Erythroblast (primary cell): ENCODE data around the gene FAM168B.

ENCODE experiments used
- DNase-seq, 2 experiments: peaks; one replicate each; lab custom pipeline; 2025; lab: John Stamatoyannopoulos, UW
- GATA1 ChIP-seq: IDR thresholded peaks from 2 replicates; pipeline ENCODE4 v1.6.1; 2011; ENCODE audit warnings: low read depth, mild to moderate bottlenecking, control low read depth, low read length, moderate library complexity
- POLR2A ChIP-seq: IDR thresholded peaks from 2 replicates; pipeline ENCODE4 v1.6.1; 2011; ENCODE audit warnings: mild to moderate bottlenecking, low read length

The FAM168B gene

DNA sequence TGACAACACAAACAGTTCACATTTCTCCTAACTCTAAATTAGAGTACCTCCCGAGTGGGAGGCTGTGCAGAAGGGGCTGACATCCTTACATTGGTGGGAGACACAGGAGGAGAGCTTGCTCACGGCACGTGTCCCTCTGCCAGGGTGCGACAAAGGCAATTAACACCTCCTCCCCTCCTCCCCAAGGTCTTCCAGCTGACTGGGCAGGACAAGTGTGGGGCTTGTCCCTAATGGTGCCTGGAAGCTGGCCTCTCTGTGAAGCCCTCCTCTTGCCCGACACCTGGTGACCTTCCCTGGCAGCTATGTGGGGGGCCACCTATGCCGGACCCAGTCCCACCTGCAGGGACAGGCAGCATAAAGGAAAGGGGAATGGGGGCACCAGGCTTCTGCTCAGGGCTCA, 57.0 kb downstream of the FAM168B start:
- no peak for DNase-seq
- no peak for TF ChIP-seq GATA1
- TF ChIP-seq POLR2A = no peak

DNA sequence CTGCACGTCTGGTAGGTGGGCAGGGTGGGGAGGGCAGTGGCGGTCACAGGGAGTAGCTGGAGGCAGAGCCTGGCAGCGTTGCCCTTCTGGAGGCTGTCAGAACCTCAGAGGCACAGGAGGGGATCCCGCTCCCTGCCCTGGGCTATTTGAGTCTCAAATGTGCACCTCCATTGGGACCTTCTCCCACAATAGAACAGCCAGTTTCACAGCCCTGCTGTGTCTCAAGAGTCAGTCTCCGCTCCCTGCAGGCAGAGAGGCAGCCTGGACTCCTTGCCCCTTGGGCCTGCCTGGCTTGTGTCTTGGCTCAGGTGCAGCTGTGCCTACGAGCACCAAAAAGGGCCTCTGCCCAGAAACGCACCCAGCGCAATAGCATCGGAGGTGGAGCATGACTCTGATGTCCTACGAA, 57.4 kb downstream of the FAM168B start:
- no peak for DNase-seq
- TF ChIP-seq POLR2A (no peak), GATA1 (no peak)

GRCh38 chr2:131035112-131035825, 58.0 kb downstream of the FAM168B start:
- no peak for TF ChIP-seq GATA1
- no peak for TF ChIP-seq POLR2A
- no peak for DNase-seq

DNA sequence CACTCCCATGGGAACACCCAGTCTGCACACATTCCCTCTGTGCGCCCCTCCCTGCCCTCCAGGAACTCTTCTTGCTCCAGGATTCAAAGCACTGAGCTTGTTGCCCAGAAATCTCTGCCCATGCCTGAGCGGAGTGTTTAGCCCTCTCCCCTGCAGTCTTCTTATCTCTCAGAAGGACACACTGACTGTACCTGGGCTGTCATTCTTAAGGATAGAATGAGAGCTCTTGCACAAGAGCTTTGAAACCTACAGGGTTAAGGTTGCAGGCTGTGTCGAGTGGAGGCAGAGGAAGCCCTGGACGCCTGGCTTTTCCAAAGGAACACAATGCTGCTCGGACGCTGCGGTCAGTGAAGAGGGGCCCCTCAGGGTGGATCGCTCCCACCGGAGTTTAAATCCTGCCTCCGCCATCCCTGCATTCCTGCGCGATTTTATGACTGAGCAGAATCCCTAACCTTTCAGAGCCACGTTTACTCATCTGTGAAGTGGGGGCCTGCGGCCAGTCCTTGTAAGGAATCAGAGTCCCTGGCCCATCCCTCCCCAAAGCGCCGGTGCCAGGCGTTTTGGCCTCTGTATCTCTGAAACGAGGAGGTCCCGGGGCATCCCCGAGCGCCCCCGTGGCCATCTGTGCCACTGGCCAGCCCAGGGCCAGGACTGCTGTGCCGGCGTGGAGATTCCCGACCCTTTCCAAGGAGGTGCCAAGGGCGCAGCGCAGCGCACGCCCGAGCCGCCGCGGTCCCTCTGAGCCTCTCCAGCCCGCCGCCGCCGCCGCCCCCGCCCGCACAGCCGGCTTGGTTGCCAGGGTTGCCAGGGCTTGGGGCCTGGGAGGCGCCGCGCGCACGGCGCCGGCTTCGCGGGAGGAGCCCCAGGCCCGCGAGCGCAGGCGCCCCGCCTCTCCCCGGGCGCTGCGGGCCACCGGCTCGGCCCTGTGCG, 58.9 kb downstream of the FAM168B start:
- no peak for DNase-seq
- no peak for TF ChIP-seq GATA1
- no peak for TF ChIP-seq POLR2A

DNA sequence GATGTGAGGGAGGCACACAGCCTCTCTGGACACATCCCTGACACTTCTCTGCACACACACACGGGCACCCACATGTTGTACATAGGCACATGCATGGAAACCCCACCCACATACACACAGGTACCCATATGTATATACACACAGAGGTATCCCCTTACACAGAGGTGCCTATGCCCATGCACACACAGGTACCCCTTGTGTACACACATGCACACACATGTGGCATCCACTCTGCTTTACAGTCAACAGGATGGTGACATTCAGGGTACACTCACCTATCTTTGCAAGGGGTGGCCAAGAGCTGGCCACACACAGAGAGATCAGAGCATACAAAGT, 59.5 kb downstream of the FAM168B start:
- TF ChIP-seq GATA1 = no peak
- TF ChIP-seq POLR2A = no peak

DNA sequence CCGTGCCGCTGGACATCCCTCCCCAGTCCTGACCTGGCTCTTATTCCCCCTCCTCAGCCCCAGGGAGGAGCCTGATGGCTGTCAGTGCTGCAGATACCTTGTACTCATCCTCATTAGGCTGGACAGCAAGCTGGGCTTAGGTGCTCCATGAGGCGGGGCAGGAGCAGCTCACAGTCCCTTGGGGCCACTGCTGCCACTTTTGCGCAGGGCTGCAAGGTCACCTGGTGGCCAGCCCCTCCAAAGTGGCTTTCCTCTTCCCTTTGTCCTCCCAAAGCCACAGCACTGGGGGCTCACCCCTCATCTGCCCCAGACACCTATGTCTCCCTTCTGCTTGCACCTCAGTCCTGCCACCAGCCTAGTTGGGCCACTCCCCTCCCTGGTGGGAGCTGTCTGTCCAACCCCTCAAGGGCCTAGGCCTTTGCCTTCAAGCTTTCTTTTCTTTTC, 60.8 kb downstream of the FAM168B start:
- DNase-seq = no peak
- TF ChIP-seq POLR2A (no peak), GATA1 (no peak)

More for the DNA sequence above, 59.5 kb downstream of the FAM168B start:
- no peak for DNase-seq

DNA sequence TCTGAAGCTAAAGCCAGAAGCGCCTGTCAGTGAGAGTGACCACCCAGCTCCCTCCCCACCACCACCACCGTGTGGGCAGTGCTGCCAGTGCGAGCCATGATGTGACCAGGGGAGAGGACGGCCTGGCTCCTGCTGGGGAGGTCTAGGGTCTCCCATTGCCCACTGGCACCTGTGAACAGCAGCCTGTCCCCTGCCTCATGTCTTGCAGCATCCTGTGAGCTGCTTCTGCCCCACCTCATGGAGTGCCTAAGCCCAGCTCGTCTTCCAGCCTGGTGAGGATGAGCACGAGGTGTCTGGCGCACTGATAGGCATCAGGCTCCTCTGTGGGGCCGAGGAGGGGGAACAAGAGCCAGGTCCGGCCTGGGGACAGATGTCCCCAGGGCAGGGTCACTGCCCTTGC, 61.4 kb downstream of the FAM168B start:
- no peak for DNase-seq
- TF ChIP-seq POLR2A = no peak
- TF ChIP-seq GATA1 = no peak

GRCh38 chr2:131031431-131031841, 61.8 kb downstream of the FAM168B start:
- no peak for TF ChIP-seq POLR2A
- TF ChIP-seq GATA1 = no peak
- DNase-seq = no peak

DNA sequence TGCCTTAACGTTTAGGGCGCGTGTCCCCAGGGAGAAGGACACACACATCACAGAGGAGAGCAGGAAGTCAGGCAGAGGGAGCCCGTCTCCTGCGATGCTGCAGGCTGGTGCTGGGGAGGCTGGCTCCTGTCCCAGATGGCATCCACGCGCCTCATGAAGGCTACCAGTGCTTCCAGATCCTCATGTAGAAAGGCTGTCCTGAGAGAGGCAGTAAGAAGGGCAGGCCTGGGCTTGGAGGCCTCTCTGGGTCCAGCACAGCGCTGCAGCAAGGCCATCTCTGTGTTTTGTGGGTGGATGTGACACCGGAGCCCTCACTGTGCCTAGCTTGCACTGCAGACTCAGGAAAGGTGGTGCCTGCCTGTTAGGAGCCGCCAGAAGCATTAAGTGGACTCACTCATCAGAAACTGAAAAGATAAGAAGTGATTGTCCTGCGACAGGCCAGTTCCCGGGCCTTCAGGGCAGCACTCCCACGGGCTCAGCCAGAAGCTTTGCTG, 62.7 kb downstream of the FAM168B start:
- no peak for TF ChIP-seq GATA1
- no peak for TF ChIP-seq POLR2A
- DNase-seq = no peak

DNA sequence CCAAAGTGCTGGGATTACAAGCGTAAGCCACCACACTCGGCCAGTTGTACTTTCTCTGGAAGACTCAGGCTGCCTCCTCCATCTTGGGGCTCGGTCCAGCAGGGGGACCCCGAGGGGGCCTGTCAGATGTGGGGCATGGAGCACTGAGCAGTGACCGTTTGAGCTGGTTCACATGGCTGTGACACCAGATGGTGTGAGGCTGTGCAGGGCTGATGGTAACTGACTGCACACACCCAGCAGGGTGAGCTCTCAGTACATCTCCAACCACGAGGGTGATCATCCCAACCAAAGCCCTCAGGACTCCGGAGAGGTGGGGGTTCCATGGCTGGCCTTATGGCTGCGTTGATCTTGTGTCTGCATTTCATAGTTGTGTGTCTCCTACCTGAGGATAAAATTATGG, 63.4 kb downstream of the FAM168B start:
- TF ChIP-seq POLR2A (no peak), GATA1 (no peak)
- no peak for DNase-seq

DNA sequence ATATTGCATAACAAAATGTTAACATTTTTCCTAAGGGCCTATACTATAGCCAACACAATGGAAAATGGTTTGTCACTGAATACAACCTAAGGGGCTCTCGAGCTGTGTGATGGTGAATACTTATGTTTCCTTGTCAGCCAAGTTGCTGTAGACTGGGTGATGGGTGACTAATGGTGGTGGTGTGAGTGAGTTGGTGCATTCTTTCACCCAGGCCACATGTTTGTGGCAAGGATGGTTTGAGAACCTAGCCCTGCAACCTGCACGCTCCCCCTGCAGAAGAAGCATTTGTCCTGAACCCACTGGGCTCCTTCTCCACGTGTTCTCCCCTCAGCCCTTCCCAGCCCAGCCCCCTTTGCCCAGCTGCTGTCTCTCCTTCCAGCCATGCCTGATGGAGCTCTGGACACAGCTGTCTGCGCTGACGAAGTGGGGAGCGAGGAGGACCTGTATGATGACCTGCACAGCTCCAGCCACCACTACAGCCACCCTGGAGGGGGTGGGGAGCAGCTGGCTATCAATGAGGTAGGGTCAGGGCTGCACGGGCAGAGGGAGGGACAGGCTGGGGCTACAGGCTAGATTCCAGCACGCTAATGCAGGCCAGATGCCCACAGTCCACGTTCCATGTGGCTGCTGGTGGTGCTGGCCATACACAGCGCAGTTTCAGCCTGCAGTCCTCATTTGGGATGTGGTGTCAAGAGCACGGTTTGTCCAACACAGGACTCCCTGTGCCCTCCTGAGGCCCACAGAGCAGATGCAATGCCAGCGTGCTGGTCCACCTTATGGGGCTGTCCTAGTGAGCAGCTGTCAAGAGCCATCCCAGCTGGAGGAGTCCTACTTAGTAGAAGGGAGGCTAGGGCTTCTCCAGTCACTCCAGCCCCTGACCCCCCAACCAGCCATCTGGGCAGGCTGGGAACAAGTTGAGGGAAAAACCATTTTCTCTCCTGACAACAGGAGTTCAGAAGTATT, 65.4 kb downstream of the FAM168B start:
- no peak for TF ChIP-seq GATA1
- TF ChIP-seq POLR2A = no peak
- DNase-seq = no peak

DNA sequence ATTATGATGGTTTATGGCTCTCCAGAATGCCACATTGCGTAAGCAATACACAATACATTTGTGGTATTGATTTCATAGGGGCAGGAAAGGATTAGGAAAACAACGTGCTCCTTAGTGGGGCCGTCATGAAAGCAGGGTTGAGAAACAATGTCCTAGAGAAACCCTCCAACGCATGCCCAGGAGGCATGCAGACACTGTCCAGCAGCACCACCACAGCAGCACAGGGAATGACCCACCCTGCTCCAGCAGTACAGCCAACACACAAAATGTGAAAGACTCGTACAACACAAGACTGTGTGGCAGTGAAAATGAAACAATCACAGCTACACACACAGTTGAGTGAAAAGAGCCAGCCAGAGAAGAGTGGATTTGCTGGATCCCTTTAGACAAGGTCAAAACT, 66.3 kb downstream of the FAM168B start:
- TF ChIP-seq POLR2A (no peak), GATA1 (no peak)
- no peak for DNase-seq

GRCh38 chr2:131023758-131024157, 69.5 kb downstream of the FAM168B start:
- no peak for DNase-seq
- TF ChIP-seq GATA1 (no peak), POLR2A (no peak)

- TF ChIP-seq POLR2A (no peak), GATA1 (no peak)
- DNase-seq = no peak
Observed at GRCh38 chr2:131022731-131023130, 70.5 kb downstream of the FAM168B start.
